Heart left ventricle (tissue), 16 donors: Measurements from ENCODE around the gene EIF4E1B. TPM values are rescaled to one million over a fixed set of nuclear protein-coding genes. Genes with fewer than 3 reads are reported as not detected.

Source experiments
- ATAC-seq, 4 donors: fragments of 200-7000 bp; cut with Tn5 transposase; one replicate each; pipeline ENCODE4 v1.9.1; 2020 to 2022; ENCODE audit warnings: moderate library complexity in 4 of 4, mild to moderate bottlenecking in 3 of 4, moderate number of reproducible peaks in 1 of 4
- DNase-seq, 5 donors: peaks; one replicate each; pipeline ENCODE4 v3.0.0-alpha.2; 2020
- H3K27ac ChIP-seq, 12 donors: fragments of 200-600 bp; sonication (generic) in 4 of 12; one replicate each; pipeline versions ENCODE4 v1.5.0 to v1.8.0; 2016 to 2022; ENCODE audit warnings: mild to moderate bottlenecking in 2 of 12
- H3K27me3 ChIP-seq, 9 donors: fragments of 200-600 bp; sonication (generic) in 2 of 9; one replicate each; pipeline versions ENCODE4 v1.5.1 to v1.8.0; 2016 to 2022; ENCODE audit warnings: mild to moderate bottlenecking in 3 of 9
- H3K36me3 ChIP-seq, 9 donors: fragments of 200-600 bp; sonication (generic) in 2 of 9; one replicate each; pipeline versions ENCODE4 v1.5.0 to v1.8.0; 2018 to 2022; ENCODE audit warnings: mild to moderate bottlenecking in 2 of 9
- H3K4me1 ChIP-seq, 12 donors: fragments of 200-600 bp; sonication (generic) in 4 of 12; one replicate each; pipeline versions ENCODE4 v1.5.0 to v1.8.0; 2016 to 2022; ENCODE audit warnings: mild to moderate bottlenecking in 3 of 12
- H3K4me3 ChIP-seq, 12 donors: fragments of 200-600 bp; sonication (generic) in 4 of 12; one replicate each; pipeline versions ENCODE4 v1.5.0 to v1.8.0; 2017 to 2022; ENCODE audit warnings: mild to moderate bottlenecking in 9 of 12, moderate library complexity in 4 of 12
- H3K9me3 ChIP-seq, 12 donors: fragments of 200-600 bp; sonication (generic) in 4 of 12; one replicate each; pipeline versions ENCODE4 v1.5.0 to v1.8.0; 2016 to 2022; ENCODE audit warnings: mild to moderate bottlenecking in 1 of 12
- CTCF ChIP-seq, 12 donors: fragments of 200-600 bp; sonication (generic) in 4 of 12; IDR thresholded peaks; one replicate each; pipeline versions ENCODE4 v1.5.0 to v1.8.0; 2018 to 2022; ENCODE audit warnings: antibody characterized with exemption in 12 of 12, mild to moderate bottlenecking in 5 of 12
- POLR2A ChIP-seq, 2 donors: fragments of 450-650 bp; IDR thresholded peaks; one replicate each; pipeline ENCODE4 v1.6.1; 2017; ENCODE audit warnings: antibody characterized with exemption in 2 of 2, mild to moderate bottlenecking in 2 of 2, moderate library complexity in 2 of 2
- WGBS, 4 donors: extraction: QIAGEN DNeasy Blood & Tissue Kit in 2 of 4; methylation state at CpG; one replicate each; pipeline versions ENCODE4 v1.1.5 to v1.1.7; 2013 to 2018; 5-methylcytosine and 5-hydroxymethylcytosine counted together
- intact Hi-C, 10 donors: fragments of 100-400 bp; cut with DNase I; formaldehyde crosslinking; loops; one replicate each; pipeline versions ENCODE4 v1.11.1 to v1.14.2; 2022
- polyA plus RNA-seq, 2 donors: library from polyadenylated mRNA; stranded (reverse); fragments of 200-250 nt; gene quantifications; one replicate each; pipeline ENCODE4 v1.2.3, GENCODE V29; 2013
- total RNA-seq, 9 donors: library from RNA; depleted of rRNA in 2 of 9; stranded (reverse); fragments of >200 nt in 2 of 9; fragmentation: NEBNext Ultra II Directional in 3 of 9; extraction: Animal tissue kit (Norgen Biotek cat#: 25700) in 3 of 9; gene quantifications; one replicate each; pipeline versions ENCODE4 v1.1.0 to v1.2.4, GENCODE V29; 2016 to 2023
- donor health status: ischemic (EF 13 %, LVEDD 7.1; RV severe dilation, severe dysfunction).
- donor health status: healthy with polysubstance abuse.
- donor health status: DM: no; HTN: yes; CAD: no.
- donor health status: DM: no; HTN: no; CAD: no.
- donor health status: ischemic (EF 25% LVEDD 6.9; RV normal size, moderate dysfunction).
- donor health status: ischemic (EF 25% LVEDD 5.7; RV mildly dilated, moderate dysfunction).
- donor health status: healthy.
- donor health status: DM: yes; HTN: yes; CAD: no.
- donor health status: ischemic (EF 35%, LVEDD 5.7; RV mildly dilated, moderate dysfunction).
- donor health status: nonischemic (EF 11% LVEDD 7.7; RV severe dilation, severe dysfunction).
- donor health status: DM: yes; HTN: yes; CAD: no.
- donor health status: PGD.
- donor health status: ischemic (EF 29% LVEDD 5.4; RV normal size, mild dysfunction).
- donor health status: nonischemic (EF 23%, LVEDD 6.1; RV moderate dilation, normal function).

EIF4E1B gene
- total and polyA plus RNA-seq, 11 donors = not detected

- no peak overlapping the region for H3K4me3 ChIP-seq
- no peaks in the 10 kb centered on the region for H3K9me3 ChIP-seq
- H3K27ac ChIP-seq = no peak overlapping the region
- no peak for DNase-seq
- intact Hi-C loops = no loop called here
- H3K36me3 ChIP-seq = no peaks in the 10 kb centered on the region
- WGBS, 4 donors = 89 to 97% (median 93%) methylated on average over 3 of the region's 3 CpGs
- TF ChIP-seq CTCF (IDR thresholded peaks at IDR 0.05) (no peak), POLR2A (IDR thresholded peaks at IDR 0.05) (no peak)
- peaks cover 0 to 12% (median 0%) of the 10 kb centered on the region in 9 donors for H3K27me3 ChIP-seq
- no peak for ATAC-seq
- peaks cover 0 to 12% (median 0%) of the 10 kb centered on the region in 12 donors for H3K4me1 ChIP-seq
Observed at GRCh38 chr5:176592573-176592972, 37.9 kb upstream of the EIF4E1B start.

DNA sequence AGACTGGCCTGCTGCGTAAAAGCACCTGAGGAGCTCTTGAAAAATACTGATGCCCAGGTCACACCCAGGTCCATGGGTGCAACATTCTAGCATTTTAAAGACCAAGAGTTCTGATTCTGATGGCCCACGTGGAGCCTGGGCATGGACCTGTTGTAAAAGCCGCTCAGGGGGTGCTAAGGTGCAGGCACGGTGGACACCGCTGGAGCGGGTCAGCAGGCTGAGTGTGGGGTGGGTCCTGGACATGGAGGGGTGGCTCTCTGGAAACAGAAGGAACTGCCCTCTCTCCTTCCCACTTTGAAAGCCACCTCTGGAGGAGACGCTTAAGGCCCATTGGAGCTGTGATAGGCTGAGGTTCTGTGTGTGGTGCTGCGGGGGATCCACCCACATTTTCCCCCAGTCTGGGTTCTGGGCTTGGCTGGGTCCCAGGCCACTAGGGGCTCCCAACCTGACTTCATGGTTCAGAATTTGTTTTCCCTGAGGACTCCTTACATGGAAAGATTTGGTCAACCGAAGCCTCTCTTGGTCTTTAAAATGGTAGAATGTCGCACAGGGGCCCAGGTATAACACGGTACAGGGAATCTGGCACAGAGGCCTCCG, 37.1 kb upstream of the EIF4E1B start:
- 91 to 94% (median 92%) methylated on average over 9 to 12 of the region's 12 CpGs for WGBS, 4 donors
- Histone ChIP-seq H3K36me3 (no peaks in the 10 kb centered on the region), H3K4me3 (no peak overlapping the region), H3K27me3 (peaks cover 0 to 17% (median 0%) of the 10 kb centered on the region in 9 donors), H3K4me1 (peaks cover 0 to 12% (median 0%) of the 10 kb centered on the region in 12 donors), H3K9me3 (no peaks in the 10 kb centered on the region), H3K27ac (no peak overlapping the region)
- intact Hi-C loops = no loop called here
- TF ChIP-seq POLR2A (IDR thresholded peaks at IDR 0.05) (no peak), CTCF (IDR thresholded peaks at IDR 0.05) (no peak)
- ATAC-seq = no peak
- no peak for DNase-seq

- DNase-seq (no peak), ATAC-seq (no peak)
- H3K36me3 ChIP-seq = no peaks in the 10 kb centered on the region
- peaks cover 0 to 12% (median 0%) of the 10 kb centered on the region in 12 donors for H3K4me1 ChIP-seq
- intact Hi-C loops = no loop called here
- H3K27ac ChIP-seq = no peak overlapping the region
- WGBS, 4 donors = 84 to 91% (median 86%) methylated on average over 8 of the region's 8 CpGs
- no peak overlapping the region for H3K4me3 ChIP-seq
- H3K27me3 ChIP-seq = peaks cover 0 to 17% (median 0%) of the 10 kb centered on the region in 9 donors
- TF ChIP-seq POLR2A (IDR thresholded peaks at IDR 0.05) (no peak), CTCF (IDR thresholded peaks at IDR 0.05) (no peak)
- no peaks in the 10 kb centered on the region for H3K9me3 ChIP-seq
Observed at GRCh38 chr5:176594554-176594953, 35.9 kb upstream of the EIF4E1B start.

DNA sequence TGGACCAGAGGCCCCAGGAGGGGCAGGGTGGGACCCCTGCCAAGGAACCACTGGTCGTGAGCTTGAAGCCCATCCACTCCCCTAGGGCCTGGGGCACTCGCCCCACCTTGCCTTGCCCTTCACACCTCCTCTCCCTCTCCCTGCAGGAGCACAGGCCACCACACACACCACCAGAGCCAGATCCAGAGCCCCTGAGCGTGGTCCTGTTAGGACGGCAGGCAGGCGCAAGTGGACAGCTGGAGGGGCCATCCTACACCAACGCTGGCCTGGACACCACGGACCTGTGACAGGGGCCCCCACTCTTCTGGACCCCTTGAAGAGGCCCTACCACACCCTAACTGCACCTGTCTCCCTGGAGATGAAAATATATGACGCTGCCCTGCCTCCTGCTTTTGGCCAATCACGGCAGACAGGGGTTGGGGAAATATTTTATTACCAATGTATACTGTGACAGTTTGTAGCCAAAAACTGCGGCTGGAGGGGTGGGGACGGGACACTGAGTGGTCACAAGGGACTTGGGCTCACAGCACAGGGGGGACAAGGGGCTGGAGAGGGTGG, 35.0 kb upstream of the EIF4E1B start:
- Histone ChIP-seq H3K27me3 (peaks cover 0 to 17% (median 0%) of the 10 kb centered on the region in 9 donors), H3K9me3 (no peaks in the 10 kb centered on the region), H3K4me3 (no peak overlapping the region), H3K36me3 (no peaks in the 10 kb centered on the region), H3K4me1 (peaks cover 0 to 12% (median 0%) of the 10 kb centered on the region in 12 donors), H3K27ac (no peak overlapping the region)
- intact Hi-C loops = no loop called here
- TF ChIP-seq POLR2A (IDR thresholded peaks at IDR 0.05) = no peak
- no peak for TF ChIP-seq CTCF (IDR thresholded peaks at IDR 0.05)
- no peak for DNase-seq
- ATAC-seq = no peak
- 80 to 100% (median 86%) methylated on average over 6 to 11 of the region's 11 CpGs for WGBS, 4 donors
